GM12878 (cell line): Measurements from ENCODE around the gene SCD5. TPM values are rescaled to one million over a fixed set of nuclear protein-coding genes. Genes with fewer than 3 reads are reported as not detected.

Experiments
- ATAC-seq: fragments of 200-7000 bp; cut with Tn5 transposase; 3 replicates; pipeline ENCODE4 v1.9.1; 2020; ENCODE audit warnings: mild to moderate bottlenecking, moderate library complexity
- BruUV-seq: library from RNA; stranded (reverse); fragments of 400-500 nt; replicated peaks from 2 replicates; lab custom pipeline; 2021; lab: Mats Ljungman, UMichigan
- CTCF ChIA-PET: fragments of 300-600 bp; sonication (Branson Sonifier 250); formaldehyde crosslinking; extraction: SDS; loops from one replicate; lab custom pipeline; 2021; ENCODE audit warnings: inconsistent platforms; lab: Yijun Ruan, JAX
- POLR2A ChIA-PET: fragments of 350-600 bp; formaldehyde crosslinking; extraction: SDS; loops from one replicate; lab custom pipeline; 2021; ENCODE audit warnings: inconsistent platforms; lab: Charles Lee
- RAD21 ChIA-PET: fragments of 300-600 bp; sonication (Branson Sonifier 250); formaldehyde crosslinking; loops from one replicate; lab custom pipeline; 2023; ENCODE audit warnings: antibody characterized with exemption; ENCODE audit not compliant: unreplicated experiment; lab: Charles Lee
- SMC1A ChIA-PET: fragments of 300-600 bp; sonication (Branson Sonifier 250); formaldehyde crosslinking; loops from one replicate; lab custom pipeline; 2023; ENCODE audit not compliant: unreplicated experiment, uncharacterized antibody; lab: Charles Lee
- DNase-seq: peaks from one replicate; pipeline ENCODE4 v3.0.0-alpha.2; 2011; ENCODE audit warnings: low read depth, low spot score
- FAIRE-seq: peaks from 3 replicates; lab custom pipeline; 2011; peaks lifted over from hg19 to GRCh38; lab: Jason Lieb, UNC
- H2AFZ ChIP-seq: 2 replicates; pipeline ENCODE4 v1.6.0; 2011; ENCODE audit warnings: low read depth, low read length, control low read depth; ENCODE audit not compliant: control insufficient read depth
- H3K27ac ChIP-seq: 2 replicates; pipeline ENCODE4 v1.5.1; 2011; ENCODE audit warnings: control low read depth; ENCODE audit not compliant: control insufficient read depth, insufficient read depth
- H3K27me3 ChIP-seq, 2 experiments: replicated peaks in 1 of 2; 2 replicates each; pipeline versions ENCODE4 v1.6.0 to v1.6.1; 2011; ENCODE audit warnings: low read length in 1 of 2; ENCODE audit not compliant: control insufficient read depth in 2 of 2, insufficient read depth in 2 of 2
- H3K36me3 ChIP-seq, 2 experiments: 2 replicates each; pipeline ENCODE4 v1.5.1; 2011; ENCODE audit warnings: low read length in 1 of 2; ENCODE audit not compliant: control insufficient read depth in 2 of 2, insufficient read depth in 2 of 2
- H3K4me1 ChIP-seq: 2 replicates; pipeline ENCODE4 v1.6.1; 2011; ENCODE audit warnings: mild to moderate bottlenecking, low read length, moderate library complexity, mixed read lengths; ENCODE audit not compliant: control insufficient read depth, insufficient read depth
- H3K4me2 ChIP-seq: 2 replicates; pipeline ENCODE4 v1.6.0; 2011; ENCODE audit warnings: control low read depth; ENCODE audit not compliant: control insufficient read depth, insufficient read depth
- H3K4me3 ChIP-seq: fragments of 200-600 bp; sonication (generic); 2 replicates; pipeline ENCODE4 v1.5.1; 2016
- H3K79me2 ChIP-seq: 2 replicates; pipeline ENCODE4 v1.6.0; 2011; ENCODE audit warnings: low read length; ENCODE audit not compliant: control insufficient read depth, insufficient read depth
- H3K9ac ChIP-seq: 2 replicates; pipeline ENCODE4 v1.8.0; 2011; ENCODE audit warnings: low read length, control low read depth, mixed read lengths; ENCODE audit not compliant: control insufficient read depth, insufficient read depth
- H3K9me3 ChIP-seq: replicated peaks from 3 replicates; pipeline ENCODE4 v1.5.1; 2011; ENCODE audit warnings: mild to moderate bottlenecking, low read length; ENCODE audit not compliant: control insufficient read depth, insufficient read depth
- H4K20me1 ChIP-seq: 2 replicates; pipeline ENCODE4 v1.6.0; 2011; ENCODE audit not compliant: control insufficient read depth, insufficient read depth
- ASH2L ChIP-seq: fragments of 300-600, 200-600 bp; sonication (generic); IDR thresholded peaks from 2 replicates; pipeline ENCODE4 v1.6.1; 2017; ENCODE audit warnings: low read depth, mild to moderate bottlenecking, borderline replicate concordance
- GABPA ChIP-seq: IDR thresholded peaks from 2 replicates; pipeline ENCODE4 v1.6.1; 2014; ENCODE audit warnings: antibody characterized with exemption, low read depth, mild to moderate bottlenecking, inconsistent platforms
- MEF2A ChIP-seq: IDR thresholded peaks from 2 replicates; pipeline ENCODE4 v1.6.1; 2011; ENCODE audit warnings: low read depth, mild to moderate bottlenecking, low read length, moderate library complexity; ENCODE audit not compliant: insufficient read depth
- PAX8 ChIP-seq: fragments of 450-650 bp; IDR thresholded peaks from 2 replicates; pipeline ENCODE4 v1.6.1; 2017; ENCODE audit warnings: mild to moderate bottlenecking, moderate library complexity
- SREBF1 ChIP-seq: IDR thresholded peaks from 2 replicates; pipeline ENCODE4 v1.6.1; 2012; ENCODE audit warnings: mild to moderate bottlenecking, low read length
- SRF ChIP-seq, 2 experiments: IDR thresholded peaks; 2 replicates each; pipeline ENCODE4 v1.6.1; 2011; ENCODE audit warnings: low read depth in 2 of 2, low read length in 2 of 2, mild to moderate bottlenecking in 1 of 2, moderate library complexity in 1 of 2
- STAT1 ChIP-seq: fragments of 450-650 bp; conservative IDR thresholded peaks from 2 replicates; pipeline ENCODE4 v1.6.1; 2014; ENCODE audit warnings: antibody characterized with exemption, mild to moderate bottlenecking
- SUZ12 ChIP-seq: fragments of 200-600 bp; sonication (generic); IDR thresholded peaks from one replicate; pipeline ENCODE4 v1.6.1; 2018; ENCODE audit warnings: antibody characterized with exemption, mild to moderate bottlenecking; ENCODE audit not compliant: unreplicated experiment
- WGBS: methylation state at CpG from one replicate; pipeline ENCODE4 v1.1.6; 2016; ENCODE audit warnings: low lambda C conversion rate; ENCODE audit not compliant: insufficient replicate concordance, insufficient coverage; ENCODE audit errors: missing lambda C conversion rate; 5-methylcytosine and 5-hydroxymethylcytosine counted together
- in situ Hi-C: fragments of 300-500 bp; cut with MboI; formaldehyde crosslinking; loops from 9 replicates; pipeline ENCODE4 v1.14.3; 2018; ENCODE audit warnings: mixed read lengths
- intact Hi-C: fragments of 100-400 bp; cut with micrococcal nuclease; formaldehyde crosslinking; loops from one replicate; pipeline ENCODE4 v1.14.2; 2022; ENCODE audit not compliant: unreplicated experiment
- polyA plus RNA-seq, 11 experiments: library from polyadenylated mRNA; depleted of rRNA in 4 of 11; unstranded in 6 of 11; stranded (reverse) in 5 of 11; fragments of >200 nt; fragmentation: Nextera tagmentation in 4 of 11; fragmentation: Illumina TruSeq in 1 of 11; extraction: Ambion mirVana in 4 of 11; extraction: Trizol in 1 of 11; gene quantifications; 1 replicate in 1 of 11; 2 replicates in 10 of 11; pipeline versions ENCODE4 v1.2.1 to v1.2.3, GENCODE V29; 2011 to 2016; ENCODE audit warnings: inconsistent platforms in 2 of 11, missing spikeins in 2 of 11, low read depth in 1 of 11
- total RNA-seq, 4 experiments: library from RNA; depleted of rRNA in 3 of 4; stranded (reverse); fragments of >200 nt in 3 of 4; fragmentation: Illumina TruSeq in 1 of 4; extraction: Trizol in 1 of 4; gene quantifications; 2 replicates each; pipeline versions ENCODE4 v1.2.1 to v1.2.3, GENCODE V29; 2013 to 2021
- TF ChIP-seq, protein P1 (sequence below): fragments of 450-650 bp; IDR thresholded peaks from 2 replicates; pipeline ENCODE4 v1.6.1; 2014; ENCODE audit warnings: mild to moderate bottlenecking
- TF ChIP-seq, protein P2 (sequence below), 3 experiments: IDR thresholded peaks in 2 of 3; conservative IDR thresholded peaks in 1 of 3; 2 replicates each; pipeline ENCODE4 v1.5.1; 2011; ENCODE audit warnings: low read depth in 3 of 3, low read length in 3 of 3, mild to moderate bottlenecking in 3 of 3, control low read depth in 2 of 3, moderate library complexity in 2 of 3, inconsistent platforms in 1 of 3, mixed read lengths in 1 of 3; ENCODE audit not compliant: control insufficient read depth in 2 of 3, insufficient read depth in 1 of 3; ENCODE audit errors: extremely low read depth in 1 of 3
- TF ChIP-seq, protein P3 (sequence below): fragments of 450-650 bp; IDR thresholded peaks from 2 replicates; pipeline ENCODE4 v1.6.1; 2016; ENCODE audit warnings: mild to moderate bottlenecking

SCD5 gene
- total and polyA plus RNA-seq, 10 of the 15 experiments (the other 5 are each of a cell fraction or from before 2014, with no cell fraction given), result 2.4 to 15.0 (median 4.2) TPM

DNA sequence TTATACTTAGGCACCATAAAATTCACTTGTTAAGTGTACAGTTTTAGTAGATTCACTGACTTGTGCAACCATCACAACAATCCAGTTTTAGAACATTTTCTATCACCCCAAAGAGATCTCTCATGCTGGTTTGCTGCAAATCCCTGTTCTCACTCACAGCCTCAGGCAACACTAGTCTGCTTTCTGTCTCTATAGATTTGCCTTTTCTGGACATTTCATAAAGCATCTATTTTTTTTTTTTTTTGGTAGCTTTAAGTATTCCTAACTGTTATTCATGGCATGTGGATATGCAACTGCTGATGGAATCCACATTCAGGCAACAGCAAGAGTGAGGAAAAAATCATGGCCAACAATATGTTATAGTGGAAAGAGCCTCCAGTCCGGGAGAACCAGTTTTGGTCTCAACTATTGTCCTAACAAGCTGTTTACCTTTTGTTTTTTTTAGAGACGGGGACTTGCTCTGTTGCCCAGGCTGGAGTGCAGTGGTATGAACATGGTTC, 209.8 kb downstream of the SCD5 start:
- no TSS peak for BruUV-seq
- Histone ChIP-seq H3K36me3 (no peaks in the 10 kb centered on the region), H4K20me1 (no peaks in the 10 kb centered on the region), H3K9ac (no peak overlapping the region), H3K27ac (no peak overlapping the region), H3K4me3 (no peak overlapping the region), H3K79me2 (no peaks in the 10 kb centered on the region), H3K9me3 (no peaks in the 10 kb centered on the region), H3K4me2 (no peak overlapping the region), H3K4me1 (no peaks in the 10 kb centered on the region), H3K27me3 (peaks cover 2 to 5% of the 10 kb centered on the region in 2 experiments; a peak in 1 of 4 replicates), H2AFZ (no peak overlapping the region)
- intact Hi-C loops, result no loop called here
- DNase-seq (no peak), ATAC-seq (no peak), FAIRE-seq (no peak)
- in situ Hi-C loops, result no loop called here
- 39% methylated on average over 2 of the region's 2 CpGs for WGBS
- ChIA-PET POLR2A (no interaction called here), SMC1A (interaction anchor here (0.6 to 1.4 kb wide), 2 partner anchors 9 to 909 kb away, joined by 4 read pairs; no protein-coding TSS in a partner anchor), CTCF (interaction anchor here (1.1 kb wide), 1 partner anchor 12 kb away, joined by 3 read pairs; no protein-coding TSS in a partner anchor), RAD21 (no interaction called here)
- TF ChIP-seq MEF2A (no peak), PAX8 (no peak), SUZ12 (no peak), SRF (IDR thresholded peaks at IDR 0.05; ENCODE audit: low read depth in 2 of 2, low read length in 2 of 2) (no peak), SREBF1 (no peak), STAT1 (no peak), GABPA (no peak), ASH2L (no peak)
- TF ChIP-seq, protein P1, sequence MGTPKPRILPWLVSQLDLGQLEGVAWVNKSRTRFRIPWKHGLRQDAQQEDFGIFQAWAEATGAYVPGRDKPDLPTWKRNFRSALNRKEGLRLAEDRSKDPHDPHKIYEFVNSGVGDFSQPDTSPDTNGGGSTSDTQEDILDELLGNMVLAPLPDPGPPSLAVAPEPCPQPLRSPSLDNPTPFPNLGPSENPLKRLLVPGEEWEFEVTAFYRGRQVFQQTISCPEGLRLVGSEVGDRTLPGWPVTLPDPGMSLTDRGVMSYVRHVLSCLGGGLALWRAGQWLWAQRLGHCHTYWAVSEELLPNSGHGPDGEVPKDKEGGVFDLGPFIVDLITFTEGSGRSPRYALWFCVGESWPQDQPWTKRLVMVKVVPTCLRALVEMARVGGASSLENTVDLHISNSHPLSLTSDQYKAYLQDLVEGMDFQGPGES, result no peak
- TF ChIP-seq, protein P2, sequence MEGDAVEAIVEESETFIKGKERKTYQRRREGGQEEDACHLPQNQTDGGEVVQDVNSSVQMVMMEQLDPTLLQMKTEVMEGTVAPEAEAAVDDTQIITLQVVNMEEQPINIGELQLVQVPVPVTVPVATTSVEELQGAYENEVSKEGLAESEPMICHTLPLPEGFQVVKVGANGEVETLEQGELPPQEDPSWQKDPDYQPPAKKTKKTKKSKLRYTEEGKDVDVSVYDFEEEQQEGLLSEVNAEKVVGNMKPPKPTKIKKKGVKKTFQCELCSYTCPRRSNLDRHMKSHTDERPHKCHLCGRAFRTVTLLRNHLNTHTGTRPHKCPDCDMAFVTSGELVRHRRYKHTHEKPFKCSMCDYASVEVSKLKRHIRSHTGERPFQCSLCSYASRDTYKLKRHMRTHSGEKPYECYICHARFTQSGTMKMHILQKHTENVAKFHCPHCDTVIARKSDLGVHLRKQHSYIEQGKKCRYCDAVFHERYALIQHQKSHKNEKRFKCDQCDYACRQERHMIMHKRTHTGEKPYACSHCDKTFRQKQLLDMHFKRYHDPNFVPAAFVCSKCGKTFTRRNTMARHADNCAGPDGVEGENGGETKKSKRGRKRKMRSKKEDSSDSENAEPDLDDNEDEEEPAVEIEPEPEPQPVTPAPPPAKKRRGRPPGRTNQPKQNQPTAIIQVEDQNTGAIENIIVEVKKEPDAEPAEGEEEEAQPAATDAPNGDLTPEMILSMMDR (IDR thresholded peaks at IDR 0.05 in 2 of 3, conservative IDR thresholded peaks at IDR 0.05 in 1 of 3; ENCODE audit: control insufficient read depth in 2 of 3, extremely low read depth in 1 of 3, insufficient read depth in 1 of 3, low read depth in 3 of 3, low read length in 3 of 3), result no peak
- TF ChIP-seq, protein P3, sequence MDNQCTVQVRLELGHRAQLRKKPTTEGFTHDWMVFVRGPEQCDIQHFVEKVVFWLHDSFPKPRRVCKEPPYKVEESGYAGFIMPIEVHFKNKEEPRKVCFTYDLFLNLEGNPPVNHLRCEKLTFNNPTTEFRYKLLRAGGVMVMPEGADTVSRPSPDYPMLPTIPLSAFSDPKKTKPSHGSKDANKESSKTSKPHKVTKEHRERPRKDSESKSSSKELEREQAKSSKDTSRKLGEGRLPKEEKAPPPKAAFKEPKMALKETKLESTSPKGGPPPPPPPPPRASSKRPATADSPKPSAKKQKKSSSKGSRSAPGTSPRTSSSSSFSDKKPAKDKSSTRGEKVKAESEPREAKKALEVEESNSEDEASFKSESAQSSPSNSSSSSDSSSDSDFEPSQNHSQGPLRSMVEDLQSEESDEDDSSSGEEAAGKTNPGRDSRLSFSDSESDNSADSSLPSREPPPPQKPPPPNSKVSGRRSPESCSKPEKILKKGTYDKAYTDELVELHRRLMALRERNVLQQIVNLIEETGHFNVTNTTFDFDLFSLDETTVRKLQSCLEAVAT, result no peak
